GM19099 (cell line): Measurements from ENCODE around the gene MAN1C1.

Experiments
- POLR2A ChIP-seq: IDR thresholded peaks from 3 replicates; pipeline ENCODE4 v1.6.1; 2011; ENCODE audit warnings: low read depth; ENCODE audit not compliant: insufficient read length; ENCODE audit errors: extremely low read depth

The MAN1C1 gene

DNA sequence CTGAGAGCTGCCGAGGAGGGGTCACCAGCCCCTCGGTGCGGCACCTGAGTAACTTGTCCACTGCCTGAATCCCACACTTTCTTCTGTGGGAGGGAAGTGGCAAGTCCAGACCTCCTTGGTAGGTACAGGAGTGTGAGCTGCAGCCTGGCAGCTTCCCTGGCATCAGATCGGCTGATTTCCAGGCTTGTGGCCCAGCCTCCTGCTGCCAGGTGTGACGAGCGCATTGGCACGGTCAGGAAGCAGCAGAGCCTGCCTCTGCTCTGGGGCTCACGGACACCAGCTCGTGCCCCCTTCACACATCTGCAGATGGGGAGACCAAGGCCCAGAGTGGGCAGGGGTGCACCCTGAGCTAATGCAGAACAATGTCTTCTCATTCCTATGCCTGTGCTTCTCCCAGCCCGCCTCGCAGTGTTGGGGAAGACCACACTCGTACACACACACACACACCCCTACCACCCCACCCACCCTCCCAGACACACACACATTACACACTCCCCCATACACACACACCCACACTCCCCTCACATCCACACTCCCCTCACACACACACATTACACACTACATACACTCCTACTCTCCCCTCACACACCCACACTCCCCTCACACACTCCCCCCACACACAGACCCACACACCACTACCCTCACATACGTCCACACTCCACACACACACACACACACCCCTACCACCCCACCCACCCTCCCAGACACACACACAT, 150.3 kb downstream of the MAN1C1 start:
- no peak for TF ChIP-seq POLR2A

DNA sequence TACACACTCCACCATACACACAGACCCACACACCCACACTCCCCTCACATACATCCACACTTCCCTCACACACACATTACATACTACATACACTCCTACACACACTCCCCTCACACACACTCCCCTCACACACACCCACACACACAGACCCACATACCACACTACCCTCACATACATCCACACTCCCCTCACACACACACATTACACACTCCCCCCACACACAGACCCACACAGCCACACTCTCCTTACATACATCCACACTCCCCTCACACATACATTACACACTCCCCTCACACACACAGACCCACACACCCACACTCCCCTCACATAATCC, 150.8 kb downstream of the MAN1C1 start:
- no peak for TF ChIP-seq POLR2A

DNA sequence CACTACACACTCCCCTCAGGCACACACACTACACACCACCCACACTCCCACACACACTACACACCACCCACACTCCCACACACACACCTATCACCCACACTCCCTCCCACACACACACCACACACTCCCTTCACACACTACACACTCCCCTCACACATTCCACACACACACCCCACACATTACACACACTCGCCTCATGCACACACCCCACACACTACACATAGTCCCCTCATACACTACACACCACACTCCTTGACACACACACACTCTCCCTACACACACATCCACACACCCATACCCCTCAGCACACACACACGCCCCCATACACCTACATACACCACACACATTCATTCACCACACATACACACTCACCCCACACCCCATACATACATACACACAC, 152.4 kb downstream of the MAN1C1 start:
- no peak for TF ChIP-seq POLR2A

DNA sequence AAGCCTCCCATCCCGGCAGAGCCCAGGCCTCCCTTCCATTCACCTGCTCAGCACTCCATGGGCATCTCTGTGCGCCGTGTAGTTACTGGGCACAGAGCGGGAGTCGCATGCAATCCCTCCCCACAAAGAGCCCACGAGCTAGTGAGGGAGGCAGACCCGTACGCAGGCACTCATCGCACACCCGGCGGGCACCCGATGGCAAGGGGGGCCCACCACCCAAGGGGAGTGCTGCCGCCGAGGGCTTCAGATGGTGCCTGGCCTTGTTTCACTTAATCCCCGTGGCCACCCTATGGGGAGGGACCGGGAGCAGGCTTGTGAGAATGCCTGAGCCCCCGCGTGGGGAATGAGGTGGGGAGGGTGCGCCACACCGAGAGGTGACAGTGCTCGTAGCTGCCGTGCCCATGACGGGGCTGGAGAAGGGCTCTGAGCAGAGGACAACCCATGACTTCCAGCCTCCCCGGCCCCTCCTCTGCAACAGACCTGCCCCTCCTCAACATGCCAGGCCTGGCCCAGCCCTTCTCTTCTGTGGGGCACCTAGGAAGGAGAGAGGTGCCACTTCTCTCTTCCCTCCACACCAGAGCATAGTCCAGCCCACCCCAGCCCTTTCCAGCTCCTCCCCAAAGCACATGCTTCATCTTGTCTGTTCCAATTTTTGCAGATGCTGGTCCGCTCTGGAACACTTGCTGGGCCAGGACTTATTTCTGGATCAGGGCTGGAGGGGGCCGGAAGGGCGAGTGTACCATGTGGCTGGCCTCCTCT, 153.2 kb downstream of the MAN1C1 start:
- TF ChIP-seq POLR2A: no peak

DNA sequence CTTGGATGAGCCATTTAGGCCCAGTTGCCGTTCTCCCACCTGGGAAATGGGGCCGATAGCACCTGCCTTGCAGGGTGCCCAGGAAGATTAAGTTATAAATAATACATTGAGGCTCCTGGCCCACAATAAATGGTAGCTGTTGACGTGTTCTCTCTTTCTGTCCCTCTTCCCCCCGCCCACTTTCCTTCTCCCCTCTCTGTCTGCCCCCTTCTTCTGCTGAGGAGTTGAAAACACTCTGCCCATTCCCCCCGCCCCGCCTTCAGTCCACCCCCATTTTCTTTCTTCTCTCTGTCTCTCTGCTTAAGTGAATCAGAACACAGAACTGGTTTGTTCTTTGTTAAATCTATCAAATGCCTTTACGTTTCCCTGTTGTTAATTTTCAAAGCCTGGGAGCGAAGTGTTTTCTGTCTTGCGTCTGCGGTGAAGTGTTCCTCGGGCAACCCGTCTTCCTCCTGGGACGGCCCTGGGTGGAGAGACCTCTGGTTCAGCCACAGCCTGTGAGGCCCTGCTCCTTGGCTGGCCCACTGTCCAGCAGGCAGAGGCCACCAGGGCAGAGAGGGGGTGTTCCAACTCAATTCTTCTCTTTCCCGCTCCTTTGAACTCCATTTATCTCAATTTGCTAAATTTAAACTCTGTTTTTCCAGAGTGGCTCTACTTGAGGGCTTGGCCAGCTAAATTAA, 154.1 kb downstream of the MAN1C1 start:
- TF ChIP-seq POLR2A: no peak

DNA sequence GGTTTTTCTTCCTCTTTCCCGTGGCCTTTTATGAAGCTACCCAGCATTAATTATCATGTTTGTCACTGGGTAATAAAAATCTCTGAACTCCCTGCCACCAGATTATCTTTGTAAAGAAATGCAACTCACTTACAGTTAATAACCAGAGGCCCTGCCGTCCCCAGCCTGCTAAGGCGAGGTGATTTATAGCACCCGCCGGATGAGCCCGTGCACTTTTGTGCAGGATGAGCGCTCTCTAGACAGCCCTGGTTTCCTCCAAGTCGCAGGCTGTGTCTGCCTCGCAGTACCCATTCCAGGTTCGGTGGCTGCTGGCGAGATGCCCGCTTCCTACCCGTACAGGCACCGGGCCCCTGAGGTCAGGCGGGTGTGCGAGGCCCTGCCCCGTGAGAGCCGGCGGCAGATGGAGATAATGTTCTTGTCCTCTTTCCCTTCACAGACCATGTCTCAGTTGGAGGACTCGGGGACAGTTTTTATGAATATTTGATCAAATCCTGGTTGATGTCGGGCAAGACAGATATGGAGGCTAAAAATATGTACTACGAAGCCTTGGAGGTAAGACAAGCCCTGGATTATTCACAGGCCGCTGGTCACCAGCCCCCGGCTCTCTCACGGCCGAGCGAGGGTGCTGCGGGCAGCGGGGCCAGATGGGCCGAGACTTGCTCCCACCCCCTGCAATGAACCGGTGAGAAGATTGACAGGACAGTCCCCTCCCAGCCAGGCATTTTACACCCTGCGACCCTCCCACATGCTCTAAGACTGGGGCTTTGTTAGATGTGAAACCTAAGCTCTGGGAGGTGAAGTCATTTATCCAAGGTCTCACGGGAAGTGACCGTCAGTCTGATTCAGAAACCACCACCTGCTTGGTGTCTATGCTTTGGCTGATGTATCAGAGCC, 154.9 kb downstream of the MAN1C1 start:
- TF ChIP-seq POLR2A: no peak

DNA sequence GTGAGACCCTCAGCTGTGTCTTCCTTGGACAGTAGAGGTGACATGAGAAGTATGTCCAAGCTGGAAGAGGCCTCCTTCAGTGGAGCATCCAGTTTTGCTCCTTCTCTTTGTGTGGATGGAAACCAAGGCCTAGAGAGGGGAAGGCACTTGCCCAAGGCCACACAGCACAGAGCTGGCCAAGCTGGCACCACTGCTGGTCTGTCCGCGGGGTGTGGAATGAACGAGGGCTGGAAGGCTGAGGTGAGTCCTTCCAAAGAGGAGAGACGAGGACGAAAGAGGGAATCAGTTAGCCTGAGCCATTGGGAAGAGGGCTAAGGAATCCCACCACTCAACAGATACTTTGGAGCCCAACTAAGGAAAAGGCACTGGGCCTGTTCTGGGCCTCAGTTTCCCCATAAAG, 155.6 kb downstream of the MAN1C1 start:
- no peak for TF ChIP-seq POLR2A

DNA sequence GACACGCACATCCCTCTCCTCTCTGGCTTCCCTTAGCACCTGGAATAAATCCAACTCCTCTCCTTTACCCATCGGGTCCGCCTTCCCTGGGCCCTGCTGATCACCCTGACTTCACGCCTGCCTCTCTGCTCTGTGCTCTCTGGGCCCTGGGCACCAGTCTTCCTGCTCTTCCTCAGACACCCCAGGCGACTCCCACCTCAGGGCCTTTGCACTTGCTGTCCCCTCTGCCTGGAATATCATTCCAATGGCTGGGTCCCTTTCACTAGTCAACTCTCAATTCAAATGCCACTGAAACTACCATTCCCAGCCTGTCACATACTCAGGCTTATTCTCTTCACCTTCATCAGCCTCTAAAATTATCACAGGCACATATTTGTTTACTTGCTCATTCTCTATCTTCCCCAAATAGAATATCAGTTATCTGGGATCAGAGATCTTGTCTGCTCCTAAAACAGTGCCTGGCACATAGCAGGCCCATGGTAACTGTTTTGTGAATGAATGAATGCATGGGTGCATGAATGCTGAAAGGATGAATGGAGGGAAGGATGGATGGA, 156.2 kb downstream of the MAN1C1 start:
- TF ChIP-seq POLR2A: no peak

DNA sequence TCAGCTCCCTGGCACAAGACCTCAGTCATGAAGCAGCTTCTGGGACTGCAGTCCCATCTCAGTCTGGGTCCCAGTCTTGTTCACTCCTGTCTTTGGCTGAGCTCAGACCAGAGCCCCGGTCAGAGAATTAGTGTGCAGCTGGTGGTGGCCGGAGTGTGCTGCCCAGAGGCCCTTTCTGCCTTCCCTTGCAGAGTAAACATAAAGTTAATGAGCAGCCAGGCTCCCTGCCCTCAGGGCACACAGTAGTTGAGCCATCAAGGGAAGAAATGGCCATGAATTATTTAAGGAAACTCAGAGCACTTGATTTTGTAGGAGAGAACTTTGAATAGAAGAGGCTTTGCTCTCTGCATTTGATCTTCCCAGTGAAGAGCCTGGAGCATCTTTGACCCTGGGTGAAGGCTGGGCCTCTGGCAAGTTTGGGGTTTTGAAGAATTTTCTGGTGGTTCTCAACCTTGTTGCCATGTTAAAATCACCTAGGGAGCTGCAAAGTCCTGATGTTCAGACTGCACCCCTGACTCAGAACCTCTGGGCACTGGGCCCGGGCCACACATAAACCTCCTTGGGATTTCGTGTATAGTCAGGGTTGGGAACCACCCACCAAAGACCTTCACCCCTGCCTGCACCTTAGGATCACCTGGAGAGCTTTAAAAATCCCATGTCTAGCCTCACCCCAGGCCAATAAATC, 157.0 kb downstream of the MAN1C1 start:
- TF ChIP-seq POLR2A: no peak

DNA sequence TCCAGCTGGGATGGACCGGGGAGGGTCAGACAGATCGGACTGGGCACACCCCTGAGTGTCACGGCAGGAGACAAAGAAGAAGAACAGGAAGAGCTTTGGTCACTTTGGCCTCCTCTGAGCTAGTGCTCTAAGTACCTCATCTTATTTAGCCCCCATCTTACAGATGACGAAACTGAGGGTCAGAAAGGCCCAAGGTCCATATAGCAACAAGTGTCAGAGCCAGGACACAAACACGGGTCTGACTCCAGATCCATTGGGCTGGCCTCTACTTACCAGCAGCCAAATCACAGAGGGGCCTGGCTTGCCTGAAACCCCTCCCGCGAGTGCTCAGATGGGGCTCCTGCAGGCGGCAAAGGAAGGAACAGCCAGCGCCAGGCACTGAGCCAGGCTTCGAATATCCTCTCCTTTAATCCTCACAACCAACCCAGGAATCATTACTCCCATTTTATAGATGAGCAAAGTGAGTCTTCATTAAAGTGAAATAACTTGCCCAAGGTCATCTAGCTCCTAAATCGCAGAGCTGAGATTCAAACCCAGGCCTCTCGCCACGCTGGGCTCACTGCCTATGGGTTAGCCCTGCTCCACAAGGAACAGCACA, 157.7 kb downstream of the MAN1C1 start:
- no peak for TF ChIP-seq POLR2A

DNA sequence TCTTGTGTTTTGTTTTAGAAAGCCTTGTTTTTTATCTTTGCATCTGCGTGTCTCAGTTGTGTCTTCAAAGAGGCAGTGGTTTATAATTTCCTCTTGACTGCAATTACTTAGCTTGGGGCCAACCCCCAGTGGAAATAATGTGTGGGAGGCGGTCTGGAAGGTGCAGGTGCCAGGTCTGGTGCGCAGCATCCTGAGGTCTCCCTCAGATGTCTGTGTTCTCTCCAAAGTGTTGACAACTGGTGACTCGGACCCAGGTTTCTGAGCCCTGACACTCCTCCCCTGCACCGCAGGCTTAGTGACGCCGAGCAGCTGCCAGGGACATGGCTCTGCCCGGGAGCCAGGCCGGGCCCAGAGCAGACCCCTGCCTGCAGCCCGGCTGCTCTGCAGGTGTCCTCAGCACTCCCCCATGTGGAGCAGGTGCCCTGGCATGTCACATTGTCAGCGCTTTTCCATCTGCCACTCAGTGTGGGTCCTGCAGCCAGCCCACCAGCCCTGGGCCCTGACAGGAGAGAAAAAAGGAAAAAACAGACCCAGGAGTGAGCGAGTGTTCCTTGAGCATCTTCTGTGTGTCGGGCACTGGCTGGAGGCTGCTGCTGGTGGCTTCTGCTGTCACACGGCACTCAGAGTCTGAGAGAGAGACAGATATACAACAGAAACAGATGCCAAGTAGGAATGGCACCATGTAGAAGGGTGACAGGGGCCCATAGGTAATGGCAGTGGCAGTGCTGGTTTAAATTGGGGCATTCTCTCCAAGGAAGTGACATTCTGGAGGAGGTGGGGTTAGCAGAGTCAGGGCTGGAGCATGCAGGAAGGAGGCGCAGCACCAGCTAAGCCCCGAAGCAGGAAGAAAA, 158.6 kb downstream of the MAN1C1 start:
- TF ChIP-seq POLR2A: no peak

DNA sequence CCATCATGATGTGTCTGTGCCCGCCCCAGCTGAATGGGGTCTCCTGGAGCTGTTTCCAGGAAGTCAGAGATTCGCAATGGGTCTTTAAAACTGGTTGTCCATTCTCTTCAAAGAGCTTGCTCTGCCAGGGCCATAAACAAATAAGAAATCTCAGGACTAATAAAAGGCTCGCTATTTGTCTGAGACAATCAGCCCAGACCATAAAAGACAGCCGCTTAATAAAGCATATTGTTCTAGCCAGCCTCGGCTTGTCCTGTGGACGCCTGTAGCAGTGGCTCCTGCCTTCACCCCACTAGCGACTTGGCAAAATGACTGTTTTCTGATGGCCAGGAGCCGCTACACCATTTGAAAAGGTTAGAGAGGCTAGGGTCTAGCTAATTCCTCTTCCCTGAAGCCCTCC, 162.8 kb downstream of the MAN1C1 start:
- TF ChIP-seq POLR2A: no peak

DNA sequence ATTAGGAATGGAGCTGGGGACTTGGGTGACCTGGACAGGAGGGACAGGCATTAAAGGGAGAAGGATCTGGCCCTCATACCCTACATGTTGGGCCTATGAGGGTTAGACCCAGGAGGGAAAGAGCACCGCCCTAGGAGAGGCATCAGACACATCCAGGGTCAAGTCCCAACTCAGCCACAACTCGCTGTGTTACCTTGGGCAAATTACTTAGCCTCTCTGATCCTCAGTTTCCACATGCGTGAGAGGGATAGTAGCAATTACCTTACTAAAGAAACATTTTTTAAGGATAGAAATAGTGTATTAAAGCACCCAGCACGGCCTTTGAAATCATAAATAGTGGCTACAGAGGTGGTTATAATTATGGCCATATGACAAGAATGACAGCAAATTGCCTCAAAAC, 163.3 kb downstream of the MAN1C1 start:
- TF ChIP-seq POLR2A: no peak
